Fibroblast of lung (primary cell): ENCODE measurements around the gene ZNF695. TPM values are rescaled to one million over a fixed set of nuclear protein-coding genes. Genes with fewer than 3 reads are reported as not detected.

Source experiments
- DNase-seq, 2 donors: peaks; one replicate each; pipeline versions ENCODE4 v3.0.0 to v3.0.0-alpha.2; 2010; ENCODE audit warnings: low read depth in 2 of 2
- H2AFZ ChIP-seq: 2 replicates; pipeline ENCODE4 v1.5.1; 2012; ENCODE audit warnings: low read length, control low read depth, inconsistent platforms
- H3K27ac ChIP-seq: 2 replicates; pipeline ENCODE4 v1.5.1; 2011; ENCODE audit warnings: low read length, control low read depth; ENCODE audit not compliant: insufficient read depth
- H3K27me3 ChIP-seq: 2 replicates; pipeline ENCODE4 v1.5.1; 2011; ENCODE audit warnings: mild to moderate bottlenecking, low read length; ENCODE audit not compliant: control insufficient read depth, insufficient read depth
- H3K36me3 ChIP-seq: 2 replicates; pipeline ENCODE4 v1.5.1; 2011; ENCODE audit warnings: low read length; ENCODE audit not compliant: control insufficient read depth, insufficient read depth
- H3K4me1 ChIP-seq: 2 replicates; pipeline ENCODE4 v1.5.1; 2011; ENCODE audit warnings: low read length; ENCODE audit not compliant: control insufficient read depth, insufficient read depth; ENCODE audit errors: extremely low read depth
- H3K4me2 ChIP-seq: 2 replicates; pipeline ENCODE4 v1.5.1; 2011; ENCODE audit warnings: low read length, control low read depth; ENCODE audit not compliant: insufficient read depth; ENCODE audit errors: extremely low read depth
- H3K4me3 ChIP-seq, 4 experiments: fragments of 200-600 bp in 1 of 4; sonication (generic) in 1 of 4; replicated peaks in 1 of 4; 2 replicates each; pipeline ENCODE4 v1.5.1; 2011 to 2016; ENCODE audit warnings: low read length in 4 of 4, low read depth in 3 of 4, mild to moderate bottlenecking in 3 of 4, control low read depth in 2 of 4, inconsistent platforms in 1 of 4, mixed read lengths in 1 of 4; ENCODE audit not compliant: insufficient read depth in 1 of 4; ENCODE audit errors: control extremely low read depth in 1 of 4
- H3K79me2 ChIP-seq: 2 replicates; pipeline ENCODE4 v1.5.1; 2012; ENCODE audit warnings: mild to moderate bottlenecking, low read length, inconsistent platforms; ENCODE audit not compliant: control insufficient read depth, insufficient read depth
- H3K9ac ChIP-seq: 2 replicates; pipeline ENCODE4 v1.5.1; 2011; ENCODE audit warnings: mild to moderate bottlenecking, low read length, control low read depth; ENCODE audit not compliant: insufficient read depth
- H3K9me3 ChIP-seq: 2 replicates; pipeline ENCODE4 v1.5.1; 2012; ENCODE audit warnings: low read depth, low read length; ENCODE audit not compliant: control insufficient read depth, insufficient read depth
- H4K20me1 ChIP-seq: 2 replicates; pipeline ENCODE4 v1.5.1; 2011; ENCODE audit warnings: low read length; ENCODE audit not compliant: control insufficient read depth, insufficient read depth; ENCODE audit errors: extremely low read depth
- EZH2 ChIP-seq: IDR thresholded peaks from 2 replicates; pipeline ENCODE4 v1.5.1; 2012; ENCODE audit warnings: low read length, control low read depth, mild to moderate bottlenecking; ENCODE audit errors: missing control alignments
- polyA plus RNA-seq, 2 donors: library from polyadenylated mRNA; depleted of rRNA in 1 of 2; stranded (reverse) in 1 of 2; unstranded in 1 of 2; fragments of >200 nt; gene quantifications; 2 replicates each; pipeline ENCODE4 v1.2.1, GENCODE V29; 2011 to 2012; ENCODE audit warnings: missing spikeins in 1 of 2
- total RNA-seq: library from RNA; depleted of rRNA; stranded (reverse); fragments of >200 nt; gene quantifications from 2 replicates; pipeline ENCODE4 v1.2.1, GENCODE V29; 2014
- TF ChIP-seq, protein P1 (sequence below), 2 donors: IDR thresholded peaks in 1 of 2; conservative IDR thresholded peaks in 1 of 2; 1 replicate in 1 of 2; 2 replicates in 1 of 2; pipeline ENCODE4 v1.5.1; 2011 to 2012; ENCODE audit warnings: low read length in 2 of 2, control low read depth in 1 of 2, inconsistent platforms in 1 of 2, low read depth in 1 of 2, mild to moderate bottlenecking in 1 of 2

The ZNF695 gene
- total and polyA plus RNA-seq, 2 donors (not counting 1 experiment from before 2014, with no cell fraction given): 0.61 to 2.6 TPM

DNA sequence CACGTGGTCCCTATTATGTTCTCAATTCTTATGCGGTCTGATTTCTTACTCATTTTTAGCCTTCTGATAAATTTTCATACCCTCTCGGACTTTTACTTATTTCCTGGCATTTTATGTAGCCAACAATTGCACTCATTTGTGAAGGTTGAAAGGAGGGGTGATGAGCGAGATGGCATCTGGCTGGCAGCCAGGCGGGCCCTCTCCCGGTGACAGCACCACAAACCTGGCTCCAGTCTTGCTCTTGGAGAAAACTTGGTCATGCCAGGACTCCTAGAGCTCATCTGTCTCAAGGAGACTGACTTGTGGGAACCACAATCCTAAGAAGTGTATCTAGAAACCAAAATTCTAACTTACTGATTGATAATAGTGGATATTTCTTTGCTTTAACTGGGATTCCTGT is 61.5 kb downstream of the ZNF695 start:
- no peaks in the 10 kb centered on the region for H3K4me1 ChIP-seq
- no peak overlapping the region for H3K9ac ChIP-seq
- no peaks in the 10 kb centered on the region for H3K36me3 ChIP-seq
- H3K9me3 ChIP-seq: no peaks in the 10 kb centered on the region
- H2AFZ ChIP-seq: no peak overlapping the region
- no peaks in the 10 kb centered on the region for H4K20me1 ChIP-seq
- TF ChIP-seq EZH2: no peak
- TF ChIP-seq, protein P1, sequence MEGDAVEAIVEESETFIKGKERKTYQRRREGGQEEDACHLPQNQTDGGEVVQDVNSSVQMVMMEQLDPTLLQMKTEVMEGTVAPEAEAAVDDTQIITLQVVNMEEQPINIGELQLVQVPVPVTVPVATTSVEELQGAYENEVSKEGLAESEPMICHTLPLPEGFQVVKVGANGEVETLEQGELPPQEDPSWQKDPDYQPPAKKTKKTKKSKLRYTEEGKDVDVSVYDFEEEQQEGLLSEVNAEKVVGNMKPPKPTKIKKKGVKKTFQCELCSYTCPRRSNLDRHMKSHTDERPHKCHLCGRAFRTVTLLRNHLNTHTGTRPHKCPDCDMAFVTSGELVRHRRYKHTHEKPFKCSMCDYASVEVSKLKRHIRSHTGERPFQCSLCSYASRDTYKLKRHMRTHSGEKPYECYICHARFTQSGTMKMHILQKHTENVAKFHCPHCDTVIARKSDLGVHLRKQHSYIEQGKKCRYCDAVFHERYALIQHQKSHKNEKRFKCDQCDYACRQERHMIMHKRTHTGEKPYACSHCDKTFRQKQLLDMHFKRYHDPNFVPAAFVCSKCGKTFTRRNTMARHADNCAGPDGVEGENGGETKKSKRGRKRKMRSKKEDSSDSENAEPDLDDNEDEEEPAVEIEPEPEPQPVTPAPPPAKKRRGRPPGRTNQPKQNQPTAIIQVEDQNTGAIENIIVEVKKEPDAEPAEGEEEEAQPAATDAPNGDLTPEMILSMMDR (conservative IDR thresholded peaks at IDR 0.05 in 1 of 2, IDR thresholded peaks at IDR 0.05 in 1 of 2; ENCODE audit: low read depth in 1 of 2, low read length in 2 of 2): no peak
- H3K79me2 ChIP-seq: no peaks in the 10 kb centered on the region
- H3K4me3 ChIP-seq: no peak overlapping the region
- H3K27me3 ChIP-seq: no peaks in the 10 kb centered on the region
- DNase-seq: no peak
- no peak overlapping the region for H3K27ac ChIP-seq
- H3K4me2 ChIP-seq: no peak overlapping the region

Other genes with a start within 250 kb of the ZNF695 start
- gene AHCTF1, start 76.1 kb downstream of the ZNF695 start, total RNA-seq: 22.3 and 30.6 TPM in 2 replicates
- gene AHCTF1, start 76.1 kb downstream of the ZNF695 start, polyA plus RNA-seq: 15.8 and 17.5 TPM in 2 replicates
- gene ZNF670, start 70.8 kb upstream of the ZNF695 start, total RNA-seq: 3.0 and 3.3 TPM in 2 replicates
- 2.3 and 3.2 TPM in 2 replicates for gene ZNF670, start 70.8 kb upstream of the ZNF695 start, polyA plus RNA-seq
- gene ZNF669, start 96.3 kb upstream of the ZNF695 start, total RNA-seq: 10.2 and 11.6 TPM in 2 replicates
- gene ZNF669, start 96.3 kb upstream of the ZNF695 start, polyA plus RNA-seq: 7.0 and 7.2 TPM in 2 replicates
- 25.6 and 54.2 TPM in 2 replicates for gene ZNF124, start 164.0 kb upstream of the ZNF695 start, total RNA-seq
- 2.9 and 4.5 TPM in 2 replicates for gene ZNF124, start 164.0 kb upstream of the ZNF695 start, polyA plus RNA-seq
- gene VN1R5, start 248.0 kb upstream of the ZNF695 start, total RNA-seq: not detected in 2 replicates
- gene VN1R5, start 248.0 kb upstream of the ZNF695 start, polyA plus RNA-seq: not detected in 2 replicates